SK-N-SH treated with all-trans-retinoic acid at 6 μM for 48 hours (cell line): Measurements from ENCODE around the gene ITPR2.

Experiments
- ATAC-seq: fragments of 200-7000 bp; cut with Tn5 transposase; 3 replicates; pipeline ENCODE4 v1.9.1; 2020; ENCODE audit warnings: mild to moderate bottlenecking, moderate library complexity
- ARNTL ChIP-seq: fragments of 450-650 bp; formaldehyde crosslinking; IDR thresholded peaks from 2 replicates; pipeline ENCODE4 v1.5.0; 2020; ENCODE audit warnings: low read depth, mild to moderate bottlenecking, moderate library complexity, borderline replicate concordance
- BACH2 ChIP-seq: fragments of 250-450 bp; sonication (Bioruptor Pico); IDR thresholded peaks from 2 replicates; pipeline ENCODE4 v1.9.0; 2021; ENCODE audit warnings: mild to moderate bottlenecking, borderline replicate concordance
- CSDC2 ChIP-seq: fragments of 250-450 bp; sonication (Bioruptor Pico); IDR thresholded peaks from 2 replicates; pipeline ENCODE4 v1.5.0; 2020; ENCODE audit warnings: mild to moderate bottlenecking, moderate library complexity
- CSRNP3 ChIP-seq: fragments of 250-450 bp; sonication (Bioruptor Pico); IDR thresholded peaks from 2 replicates; pipeline ENCODE4 v1.5.1; 2021; ENCODE audit warnings: mild to moderate bottlenecking, moderate library complexity
- ESRRG ChIP-seq: fragments of 250-450 bp; sonication (Bioruptor Pico); IDR thresholded peaks from 2 replicates; pipeline ENCODE4 v1.6.1; 2021; ENCODE audit warnings: mild to moderate bottlenecking
- ISL1 ChIP-seq: fragments of 250-450 bp; sonication (Bioruptor Pico); IDR thresholded peaks from 2 replicates; pipeline ENCODE4 v2.1.2; 2022; ENCODE audit warnings: mild to moderate bottlenecking, moderate library complexity
- PATZ1 ChIP-seq: fragments of 250-450 bp; sonication (Bioruptor Pico); IDR thresholded peaks from 2 replicates; pipeline ENCODE4 v1.8.0; 2020; ENCODE audit warnings: mild to moderate bottlenecking, moderate library complexity, borderline replicate concordance
- POU6F1 ChIP-seq: fragments of 250-450 bp; sonication (Bioruptor Pico); IDR thresholded peaks from 2 replicates; pipeline ENCODE4 v1.8.0; 2021; ENCODE audit warnings: low read depth, mild to moderate bottlenecking, moderate library complexity, borderline replicate concordance
- PPARA ChIP-seq: fragments of 250-450 bp; sonication (Bioruptor Pico); IDR thresholded peaks from 2 replicates; pipeline ENCODE4 v1.5.0; 2020; ENCODE audit warnings: mild to moderate bottlenecking, borderline replicate concordance
- RARB ChIP-seq: fragments of 250-450 bp; sonication (Bioruptor Pico); IDR thresholded peaks from 2 replicates; pipeline ENCODE4 v1.8.0; 2021; ENCODE audit warnings: mild to moderate bottlenecking, moderate library complexity
- SNAI2 ChIP-seq: fragments of 250-450 bp; sonication (Bioruptor Pico); IDR thresholded peaks from 2 replicates; pipeline ENCODE4 v1.5.0; 2020; ENCODE audit warnings: mild to moderate bottlenecking, moderate library complexity
- TCF4 ChIP-seq: fragments of 250-450 bp; sonication (Bioruptor Pico); IDR thresholded peaks from 2 replicates; pipeline ENCODE4 v1.8.0; 2021; ENCODE audit warnings: mild to moderate bottlenecking, moderate library complexity, borderline replicate concordance
- TOX ChIP-seq: fragments of 250-450 bp; sonication (Bioruptor Pico); IDR thresholded peaks from 2 replicates; pipeline ENCODE4 v1.8.0; 2021; ENCODE audit warnings: mild to moderate bottlenecking, moderate library complexity, borderline replicate concordance
- TSHZ2 ChIP-seq: fragments of 250-450 bp; sonication (Bioruptor Pico); IDR thresholded peaks from 2 replicates; pipeline ENCODE4 v1.5.0; 2020; ENCODE audit warnings: mild to moderate bottlenecking, moderate library complexity
- ZC3H10 ChIP-seq: fragments of 250-450 bp; sonication (Bioruptor Pico); IDR thresholded peaks from 2 replicates; pipeline ENCODE4 v1.5.1; 2021; ENCODE audit warnings: mild to moderate bottlenecking, moderate library complexity
- ZFP3 ChIP-seq: fragments of 250-450 bp; sonication (Bioruptor Pico); IDR thresholded peaks from 2 replicates; pipeline ENCODE4 v1.5.0; 2020; ENCODE audit warnings: mild to moderate bottlenecking, moderate library complexity
- ZFP30 ChIP-seq: fragments of 450-650 bp; formaldehyde crosslinking; IDR thresholded peaks from 2 replicates; pipeline ENCODE4 v1.5.0; 2022; ENCODE audit warnings: mild to moderate bottlenecking, moderate library complexity
- ZNF565 ChIP-seq: fragments of 450-650 bp; formaldehyde crosslinking; conservative IDR thresholded peaks from 2 replicates; pipeline ENCODE4 v1.5.0; 2020; ENCODE audit warnings: low read depth, mild to moderate bottlenecking, moderate library complexity
- ZNF70 ChIP-seq: fragments of 450-650 bp; formaldehyde crosslinking; IDR thresholded peaks from 2 replicates; pipeline ENCODE4 v1.5.0; 2020; ENCODE audit warnings: mild to moderate bottlenecking, moderate library complexity
- ZNF8 ChIP-seq: fragments of 450-650 bp; formaldehyde crosslinking; IDR thresholded peaks from 2 replicates; pipeline ENCODE4 v1.5.0; 2020; ENCODE audit warnings: mild to moderate bottlenecking, moderate library complexity

ITPR2 gene

GRCh38 chr12:26701604-26702215 lies 131.3 kb downstream of the ITPR2 start:
- TF ChIP-seq TCF4 = no peak
- TF ChIP-seq ESRRG = no peak
- TF ChIP-seq RARB = no peak
- no peak for TF ChIP-seq ARNTL (CRISPR knock-in tag)
- no peak for TF ChIP-seq ZNF565
- no peak for TF ChIP-seq TOX (CRISPR knock-in tag)
- no peak for TF ChIP-seq PPARA (CRISPR knock-in tag)
- no peak for TF ChIP-seq ZC3H10
- peak; percentile 59 for ATAC-seq

- no peak for ATAC-seq
- TF ChIP-seq ISL1 (CRISPR knock-in tag) (no peak), TSHZ2 (CRISPR knock-in tag) (no peak), BACH2 (CRISPR knock-in tag) (no peak)
Observed at GRCh38 chr12:26700430-26700829, 132.6 kb downstream of the ITPR2 start.

- TF ChIP-seq CSDC2 (CRISPR knock-in tag) = no peak
- ATAC-seq = no peak; the same call in 2 of the 3 replicates
Observed at GRCh38 chr12:26699237-26699636, 133.8 kb downstream of the ITPR2 start.

GRCh38 chr12:26698186-26698585 lies 134.8 kb downstream of the ITPR2 start:
- TF ChIP-seq CSRNP3 (CRISPR knock-in tag) (no peak), CSDC2 (CRISPR knock-in tag) (no peak), ZNF8 (CRISPR knock-in tag) (no peak), RARB (no peak), ARNTL (CRISPR knock-in tag) (no peak), PATZ1 (CRISPR knock-in tag) (no peak), ISL1 (CRISPR knock-in tag) (no peak)
- ATAC-seq = no peak

- TF ChIP-seq ZNF8 (CRISPR knock-in tag) (no peak), ISL1 (CRISPR knock-in tag) (no peak), ZFP3 (CRISPR knock-in tag) (no peak), CSDC2 (CRISPR knock-in tag) (no peak), BACH2 (CRISPR knock-in tag) (no peak), ZC3H10 (no peak), SNAI2 (CRISPR knock-in tag) (no peak), RARB (no peak), TCF4 (no peak), POU6F1 (CRISPR knock-in tag) (no peak), PATZ1 (CRISPR knock-in tag) (no peak), ZFP30 (CRISPR knock-in tag) (no peak), TSHZ2 (CRISPR knock-in tag) (no peak), PPARA (CRISPR knock-in tag) (no peak), ZNF70 (CRISPR knock-in tag) (no peak)
- ATAC-seq = no peak
Observed at GRCh38 chr12:26697217-26697616, 135.8 kb downstream of the ITPR2 start.
